GM19467 (cell line): Measurements from ENCODE around the gene TARP.

ENCODE experiments used
- ATAC-seq: cut with Tn5 transposase; IDR thresholded peaks from one replicate; pipeline ENCODE4 v1.9.1; 2021; ENCODE audit warnings: mild to moderate bottlenecking, moderate library complexity; ENCODE audit not compliant: unreplicated experiment

Gene TARP

DNA sequence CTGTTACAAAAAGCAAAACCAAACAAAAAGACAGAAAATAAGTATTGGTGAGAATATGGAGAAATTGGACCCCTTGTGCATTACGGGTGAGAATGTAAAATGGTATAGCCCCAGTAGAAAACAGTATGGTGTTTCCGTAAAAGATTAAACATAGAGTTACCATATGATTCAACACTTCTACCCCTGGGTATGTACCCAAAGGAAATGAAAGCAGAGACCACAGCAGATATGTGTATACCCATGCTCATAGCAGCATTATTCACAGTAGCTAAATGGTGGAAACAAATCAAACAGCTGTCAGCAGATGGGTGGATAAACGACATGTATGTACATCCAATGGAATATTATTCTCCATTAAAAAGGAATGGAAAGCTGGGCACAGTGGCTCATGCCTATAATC is 53.0 kb downstream of the TARP start:
- ATAC-seq = no peak

DNA sequence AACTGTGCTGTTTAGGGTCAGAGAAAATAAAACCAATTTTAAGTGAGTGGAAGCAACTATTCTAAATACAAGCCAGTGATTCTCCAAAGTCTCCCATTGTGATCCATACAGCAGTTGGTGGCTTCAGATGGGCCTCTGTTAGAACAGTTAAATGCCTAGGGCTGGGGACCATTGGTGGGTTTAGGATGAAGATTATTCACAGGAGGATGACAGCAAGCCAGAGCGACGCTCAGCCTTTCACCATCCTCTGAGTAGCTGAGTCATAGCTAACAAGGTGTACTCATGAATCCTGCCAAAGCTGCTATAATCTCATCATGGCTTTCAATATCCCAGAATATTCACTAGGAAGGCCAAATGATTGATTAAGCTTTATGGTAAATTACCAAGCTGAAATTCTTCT is 55.8 kb downstream of the TARP start:
- no peak for ATAC-seq

DNA sequence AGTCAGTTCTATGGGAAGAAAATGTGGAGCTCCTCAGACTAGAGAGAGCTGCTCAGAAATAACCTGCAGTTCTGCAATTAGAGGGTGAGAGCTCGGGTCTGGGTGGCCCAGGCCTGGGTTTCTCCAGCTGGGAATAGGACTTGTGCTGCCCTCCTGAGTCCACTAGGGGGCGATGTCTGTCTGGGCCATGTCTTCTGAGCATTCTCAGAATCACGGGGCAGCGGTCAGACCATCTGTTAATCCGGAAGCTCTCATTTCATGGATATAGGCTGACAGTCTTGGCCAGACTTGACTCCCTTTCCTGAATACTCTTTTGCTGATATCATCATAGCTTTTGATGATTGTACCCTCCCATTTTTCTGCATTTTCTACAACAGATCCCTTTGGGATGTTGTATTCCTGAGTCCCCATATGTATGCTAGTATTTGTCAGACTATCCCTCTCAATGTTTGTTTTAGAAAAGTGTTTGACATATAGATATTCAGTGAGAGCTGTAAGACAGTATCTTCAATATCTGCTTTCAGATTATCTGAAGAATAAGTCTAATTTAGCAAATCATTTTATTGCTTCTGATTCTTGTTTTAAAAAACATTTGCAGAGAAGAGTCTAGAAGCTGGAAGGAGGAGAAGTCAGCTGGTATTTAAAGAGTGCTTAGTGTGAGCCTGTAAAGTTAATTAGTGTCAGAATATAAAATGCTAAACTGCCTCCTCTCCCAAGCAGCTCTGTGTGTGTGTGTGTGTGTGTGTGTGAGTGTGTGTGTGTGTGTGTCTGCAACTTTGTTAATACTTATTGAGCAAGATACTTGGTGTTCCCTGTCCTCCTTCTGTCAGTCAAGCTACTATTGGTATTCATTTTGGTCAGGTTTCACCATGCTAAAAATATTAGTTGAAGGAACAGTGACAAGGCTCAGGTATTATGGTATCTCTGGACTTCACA is 57.4 kb downstream of the TARP start:
- ATAC-seq = peak; percentile 91

DNA sequence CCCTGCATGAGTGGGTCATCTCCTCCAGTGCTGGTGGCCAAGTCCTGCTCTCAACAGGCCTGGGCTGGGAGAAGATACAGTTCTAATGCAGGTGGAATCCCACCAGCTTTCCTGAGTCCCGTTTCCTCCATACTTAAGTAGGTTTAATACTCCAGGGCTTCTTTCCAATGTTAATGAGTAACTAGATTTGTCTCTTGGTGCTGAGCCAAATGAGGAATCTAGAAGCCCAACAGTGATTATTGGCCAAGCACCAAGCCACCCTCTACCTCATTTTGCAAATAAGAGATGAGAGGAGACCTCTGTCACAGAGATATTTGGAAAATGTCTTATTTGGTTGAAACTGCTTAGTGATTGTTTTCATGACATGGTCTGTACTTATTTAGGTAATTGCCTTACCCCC is 58.3 kb downstream of the TARP start:
- ATAC-seq = no peak

DNA sequence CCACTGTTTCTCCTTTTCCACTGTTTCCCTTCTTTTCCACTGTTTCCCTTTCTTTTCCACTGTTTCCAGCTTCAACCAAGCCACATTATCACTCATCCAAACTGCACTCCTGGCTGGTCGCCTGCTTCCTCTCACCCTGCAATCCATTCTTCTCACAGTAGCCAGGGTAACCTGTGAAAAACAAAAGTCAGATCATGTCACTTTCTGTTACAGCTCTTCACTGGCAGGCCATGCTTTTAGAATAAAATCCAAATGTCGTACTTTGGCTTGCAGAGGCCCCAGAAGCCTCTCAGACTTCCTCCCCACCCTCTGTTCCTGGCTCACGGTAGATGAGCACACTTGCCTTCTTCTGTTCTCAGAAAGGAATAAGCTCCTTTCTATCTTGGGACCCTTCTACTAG is 61.5 kb downstream of the TARP start:
- no peak for ATAC-seq

DNA sequence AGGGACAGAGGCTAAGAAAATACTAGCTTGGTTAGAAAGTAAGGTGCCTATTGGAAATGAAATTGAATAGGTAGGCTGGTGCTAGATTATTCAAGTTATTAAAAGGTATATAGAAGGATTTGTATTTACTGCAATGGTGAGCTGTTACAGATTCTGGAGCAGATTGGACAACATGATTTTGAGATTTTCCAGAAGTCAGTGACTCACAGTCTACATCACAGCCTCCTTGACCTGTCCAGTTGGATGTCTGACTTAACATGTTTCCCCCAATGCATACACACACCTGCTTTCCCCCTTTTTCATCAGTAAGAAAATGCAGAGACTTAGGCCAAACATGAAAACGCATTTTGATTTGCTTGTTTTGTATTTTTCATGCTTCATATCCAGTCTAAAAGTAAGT is 62.0 kb downstream of the TARP start:
- no peak for ATAC-seq
